ENCODE measurements around the gene DNAJB6.

DNA sequence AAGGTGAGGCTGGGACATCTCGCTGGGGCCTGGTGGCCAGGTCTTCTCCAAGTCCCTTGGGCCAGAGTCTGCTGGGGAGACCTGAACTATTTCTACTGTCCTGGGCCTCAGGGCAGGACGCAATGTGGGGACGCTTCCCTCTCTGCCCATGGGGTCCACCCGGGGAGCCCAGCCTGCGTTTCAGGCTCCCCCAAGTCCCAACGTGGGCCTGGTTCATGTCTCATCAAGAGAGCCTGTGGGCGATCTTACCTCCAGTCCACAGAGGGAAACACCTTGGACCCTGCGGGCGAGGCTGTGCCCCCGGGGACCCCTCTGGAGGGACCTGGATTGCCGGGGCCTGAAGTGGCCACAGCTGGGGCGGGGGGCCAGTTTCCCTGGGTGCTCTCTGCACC, 91.7 kb downstream of the DNAJB6 start:
- TF ChIP-seq, protein P1, sequence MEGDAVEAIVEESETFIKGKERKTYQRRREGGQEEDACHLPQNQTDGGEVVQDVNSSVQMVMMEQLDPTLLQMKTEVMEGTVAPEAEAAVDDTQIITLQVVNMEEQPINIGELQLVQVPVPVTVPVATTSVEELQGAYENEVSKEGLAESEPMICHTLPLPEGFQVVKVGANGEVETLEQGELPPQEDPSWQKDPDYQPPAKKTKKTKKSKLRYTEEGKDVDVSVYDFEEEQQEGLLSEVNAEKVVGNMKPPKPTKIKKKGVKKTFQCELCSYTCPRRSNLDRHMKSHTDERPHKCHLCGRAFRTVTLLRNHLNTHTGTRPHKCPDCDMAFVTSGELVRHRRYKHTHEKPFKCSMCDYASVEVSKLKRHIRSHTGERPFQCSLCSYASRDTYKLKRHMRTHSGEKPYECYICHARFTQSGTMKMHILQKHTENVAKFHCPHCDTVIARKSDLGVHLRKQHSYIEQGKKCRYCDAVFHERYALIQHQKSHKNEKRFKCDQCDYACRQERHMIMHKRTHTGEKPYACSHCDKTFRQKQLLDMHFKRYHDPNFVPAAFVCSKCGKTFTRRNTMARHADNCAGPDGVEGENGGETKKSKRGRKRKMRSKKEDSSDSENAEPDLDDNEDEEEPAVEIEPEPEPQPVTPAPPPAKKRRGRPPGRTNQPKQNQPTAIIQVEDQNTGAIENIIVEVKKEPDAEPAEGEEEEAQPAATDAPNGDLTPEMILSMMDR (IDR thresholded peaks at IDR 0.05): no peak
- no peak for TF ChIP-seq POLR2AphosphoS5 (IDR thresholded peaks at IDR 0.05; ENCODE audit: low read depth, low read length)
